Loucy (cell line): Measurements from ENCODE around the gene FOXK1.

Experiments
- H2AFZ ChIP-seq: fragments of 200-600 bp; sonication (generic); 2 replicates; pipeline ENCODE4 v1.6.0; 2016; ENCODE audit warnings: antibody characterized with exemption, mild to moderate bottlenecking, low read length, moderate library complexity
- H3F3A ChIP-seq: fragments of 200-600 bp; 2 replicates; pipeline ENCODE4 v1.6.0; 2016; ENCODE audit warnings: antibody characterized with exemption, low read depth, mild to moderate bottlenecking
- H3K27me3 ChIP-seq: fragments of 200-600 bp; sonication (generic); 2 replicates; pipeline ENCODE4 v1.6.1; 2014; ENCODE audit warnings: low read length, mild to moderate bottlenecking; ENCODE audit not compliant: insufficient read depth, poor library complexity, severe bottlenecking
- H3K36me3 ChIP-seq: fragments of 200-600 bp; sonication (generic); 2 replicates; pipeline ENCODE4 v1.6.1; 2016; ENCODE audit warnings: low read length; ENCODE audit not compliant: insufficient read depth
- H3K4me1 ChIP-seq: fragments of 200-600 bp; sonication (generic); 2 replicates; pipeline ENCODE4 v1.5.1; 2014; ENCODE audit warnings: low read length, mild to moderate bottlenecking; ENCODE audit not compliant: insufficient read depth, poor library complexity, severe bottlenecking
- H3K4me2 ChIP-seq: fragments of 200-600 bp; sonication (generic); 2 replicates; pipeline ENCODE4 v1.6.0; 2014; ENCODE audit warnings: antibody characterized with exemption, low read length, low read depth, mild to moderate bottlenecking; ENCODE audit not compliant: poor library complexity, severe bottlenecking
- H3K4me3 ChIP-seq: fragments of 200-600 bp; sonication (generic); 2 replicates; pipeline ENCODE4 v1.5.1; 2014; ENCODE audit warnings: low read length, mild to moderate bottlenecking, mixed read lengths; ENCODE audit not compliant: poor library complexity, severe bottlenecking
- H3K79me2 ChIP-seq: fragments of 200-600 bp; sonication (generic); 2 replicates; pipeline ENCODE4 v1.6.1; 2014; ENCODE audit warnings: low read length; ENCODE audit not compliant: insufficient read depth
- H3K9ac ChIP-seq: fragments of 200-600 bp; sonication (generic); 2 replicates; pipeline ENCODE4 v1.6.0; 2014; ENCODE audit warnings: mild to moderate bottlenecking, low read depth, low read length, moderate library complexity; ENCODE audit not compliant: poor library complexity, severe bottlenecking
- H3K9me2 ChIP-seq: fragments of 200-600 bp; sonication (generic); replicated peaks from 2 replicates; pipeline ENCODE4 v1.6.1; 2016; ENCODE audit warnings: low read depth, low read length, mixed read lengths
- H3K9me3 ChIP-seq: fragments of 200-600 bp; sonication (generic); 2 replicates; pipeline ENCODE4 v1.6.1; 2014; ENCODE audit warnings: mild to moderate bottlenecking, antibody characterized with exemption, low read length, low read depth; ENCODE audit not compliant: insufficient read depth
- H4K20me1 ChIP-seq: fragments of 200-600 bp; sonication (generic); 2 replicates; pipeline ENCODE4 v1.6.0; 2014; ENCODE audit warnings: antibody characterized with exemption, low read length, mild to moderate bottlenecking; ENCODE audit not compliant: insufficient read depth, poor library complexity, severe bottlenecking
- EZH2phosphoT487 ChIP-seq: fragments of 200-600 bp; IDR thresholded peaks from 2 replicates; pipeline ENCODE4 v1.6.1; 2018; ENCODE audit warnings: antibody characterized with exemption, mild to moderate bottlenecking, moderate library complexity, borderline replicate concordance
- TF ChIP-seq, protein P1 (sequence below): fragments of 200-600 bp; sonication (generic); conservative IDR thresholded peaks from 2 replicates; pipeline ENCODE4 v1.5.1; 2014; ENCODE audit warnings: mild to moderate bottlenecking, antibody characterized with exemption, low read length

The FOXK1 gene

DNA sequence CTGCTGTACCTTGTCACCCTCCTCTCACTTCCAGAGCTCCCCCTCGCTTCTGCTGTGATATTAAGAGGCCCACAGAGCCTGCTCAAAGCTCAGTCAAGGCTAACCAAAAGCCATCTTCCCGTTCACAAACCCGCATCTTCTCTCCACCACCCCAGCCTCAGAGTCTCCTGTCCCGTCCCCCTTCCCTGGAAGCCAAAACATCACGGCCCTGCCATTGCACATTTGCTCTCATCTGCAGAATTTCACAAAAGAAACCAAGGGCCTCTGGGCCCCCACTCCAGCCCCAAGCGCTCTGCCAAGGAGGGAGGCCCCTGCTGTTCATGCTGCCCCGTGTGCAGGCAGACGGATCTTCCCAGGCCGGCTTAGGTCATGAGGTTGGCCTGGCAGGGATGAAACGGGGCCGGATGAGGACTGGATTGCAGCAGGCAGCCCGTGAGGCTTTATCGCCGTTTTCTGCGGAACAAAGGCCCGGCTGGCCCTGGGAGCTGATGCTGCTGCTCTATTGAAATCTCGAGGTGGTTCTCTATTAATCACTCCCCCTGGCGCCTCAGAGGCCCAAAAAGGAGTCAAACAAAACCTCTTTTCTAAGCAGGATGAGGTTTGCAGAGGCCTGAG is 31.6 kb upstream of the FOXK1 start:
- H3F3A ChIP-seq, result no peaks in the 10 kb centered on the region
- H3K9me2 ChIP-seq, result no peaks in the 10 kb centered on the region
- H3K4me1 ChIP-seq, result no peaks in the 10 kb centered on the region
- no peaks in the 10 kb centered on the region for H4K20me1 ChIP-seq
- no peaks in the 10 kb centered on the region for H3K27me3 ChIP-seq
- H3K36me3 ChIP-seq, result no peaks in the 10 kb centered on the region
- no peak overlapping the region for H3K4me2 ChIP-seq
- no peaks in the 10 kb centered on the region for H3K9me3 ChIP-seq
- TF ChIP-seq EZH2phosphoT487, result no peak
- TF ChIP-seq, protein P1, sequence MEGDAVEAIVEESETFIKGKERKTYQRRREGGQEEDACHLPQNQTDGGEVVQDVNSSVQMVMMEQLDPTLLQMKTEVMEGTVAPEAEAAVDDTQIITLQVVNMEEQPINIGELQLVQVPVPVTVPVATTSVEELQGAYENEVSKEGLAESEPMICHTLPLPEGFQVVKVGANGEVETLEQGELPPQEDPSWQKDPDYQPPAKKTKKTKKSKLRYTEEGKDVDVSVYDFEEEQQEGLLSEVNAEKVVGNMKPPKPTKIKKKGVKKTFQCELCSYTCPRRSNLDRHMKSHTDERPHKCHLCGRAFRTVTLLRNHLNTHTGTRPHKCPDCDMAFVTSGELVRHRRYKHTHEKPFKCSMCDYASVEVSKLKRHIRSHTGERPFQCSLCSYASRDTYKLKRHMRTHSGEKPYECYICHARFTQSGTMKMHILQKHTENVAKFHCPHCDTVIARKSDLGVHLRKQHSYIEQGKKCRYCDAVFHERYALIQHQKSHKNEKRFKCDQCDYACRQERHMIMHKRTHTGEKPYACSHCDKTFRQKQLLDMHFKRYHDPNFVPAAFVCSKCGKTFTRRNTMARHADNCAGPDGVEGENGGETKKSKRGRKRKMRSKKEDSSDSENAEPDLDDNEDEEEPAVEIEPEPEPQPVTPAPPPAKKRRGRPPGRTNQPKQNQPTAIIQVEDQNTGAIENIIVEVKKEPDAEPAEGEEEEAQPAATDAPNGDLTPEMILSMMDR, result no peak
- H2AFZ ChIP-seq, result no peak overlapping the region
- no peak overlapping the region for H3K9ac ChIP-seq
- no peaks in the 10 kb centered on the region for H3K79me2 ChIP-seq
- no peak overlapping the region for H3K4me3 ChIP-seq

DNA sequence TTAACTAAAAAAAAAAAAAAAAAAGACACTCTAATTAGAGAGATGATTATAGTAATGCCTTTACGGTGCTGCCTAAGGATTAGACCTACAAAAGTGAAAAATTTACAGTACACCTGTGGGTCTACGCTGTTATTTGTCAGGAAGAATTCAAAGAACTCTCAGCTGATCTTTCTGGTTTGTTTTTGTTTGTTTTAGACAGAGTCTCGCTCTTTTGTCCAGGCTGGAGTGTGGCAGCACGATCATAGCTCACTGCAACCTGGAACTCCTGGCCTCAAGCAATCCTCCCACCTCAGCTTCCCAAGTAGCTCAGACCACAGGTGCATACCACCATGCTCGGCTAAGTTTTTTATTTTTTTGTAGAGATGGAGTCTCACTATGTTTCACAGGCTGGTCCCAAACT is 28.3 kb upstream of the FOXK1 start:
- TF ChIP-seq, protein P1, result no peak
- TF ChIP-seq EZH2phosphoT487, result no peak
- no peaks in the 10 kb centered on the region for H3K4me1 ChIP-seq
- no peaks in the 10 kb centered on the region for H3K27me3 ChIP-seq
- H3K9me3 ChIP-seq, result peaks cover 8% of the 10 kb centered on the region; the same call in 1 of the 2 replicates
- no peak overlapping the region for H3K4me2 ChIP-seq
- no peak overlapping the region for H3K9ac ChIP-seq
- H3K4me3 ChIP-seq, result no peak overlapping the region
- H3F3A ChIP-seq, result no peaks in the 10 kb centered on the region
- H3K36me3 ChIP-seq, result no peaks in the 10 kb centered on the region
- no peak overlapping the region for H2AFZ ChIP-seq
- H3K9me2 ChIP-seq, result no peaks in the 10 kb centered on the region
- no peaks in the 10 kb centered on the region for H4K20me1 ChIP-seq
- H3K79me2 ChIP-seq, result no peaks in the 10 kb centered on the region

DNA sequence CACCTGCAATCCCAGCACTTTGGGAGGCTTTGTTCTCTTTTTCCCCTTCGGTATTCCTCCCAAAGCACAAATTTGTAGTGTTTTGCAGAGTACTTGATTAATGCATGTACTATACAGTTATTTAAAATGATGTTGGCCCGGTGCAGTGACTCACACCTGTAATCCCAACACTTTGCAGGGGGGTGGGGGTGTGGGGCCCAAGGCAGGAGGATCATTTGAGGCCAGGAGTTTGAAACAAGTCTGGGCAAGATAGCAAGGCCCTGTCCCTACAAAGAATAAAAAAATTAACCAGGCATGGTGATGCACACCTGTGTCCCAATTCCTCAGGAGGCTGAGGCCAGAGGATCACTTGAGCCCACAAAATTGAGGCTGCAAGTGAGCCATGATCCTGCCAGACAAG is 26.8 kb upstream of the FOXK1 start:
- no peak overlapping the region for H3K4me3 ChIP-seq
- H3K9me2 ChIP-seq, result no peaks in the 10 kb centered on the region
- H4K20me1 ChIP-seq, result no peaks in the 10 kb centered on the region
- no peak overlapping the region for H2AFZ ChIP-seq
- no peak for TF ChIP-seq EZH2phosphoT487
- TF ChIP-seq, protein P1, result no peak
- H3K4me1 ChIP-seq, result no peaks in the 10 kb centered on the region
- H3F3A ChIP-seq, result no peaks in the 10 kb centered on the region
- H3K36me3 ChIP-seq, result no peaks in the 10 kb centered on the region
- no peak overlapping the region for H3K4me2 ChIP-seq
- no peak overlapping the region for H3K9ac ChIP-seq
- no peaks in the 10 kb centered on the region for H3K79me2 ChIP-seq
- peaks cover 8% of the 10 kb centered on the region; the same call in 1 of the 2 replicates for H3K9me3 ChIP-seq
- H3K27me3 ChIP-seq, result no peaks in the 10 kb centered on the region
